NCI-H2196 treated with DMSO at 0.1 percent for 48 hours (cell line): ENCODE data around the gene SLC30A4.
"Not testable (repeated sequence)": the region's sequence is repeated elsewhere in the genome, so short reads cannot be mapped to it uniquely, and the experiment has no call there.

ENCODE experiments used
- DNase-seq: peaks from one replicate; lab custom pipeline; 2025; ENCODE audit not compliant: unreplicated experiment; lab: John Stamatoyannopoulos, UW

Gene SLC30A4, protein sequence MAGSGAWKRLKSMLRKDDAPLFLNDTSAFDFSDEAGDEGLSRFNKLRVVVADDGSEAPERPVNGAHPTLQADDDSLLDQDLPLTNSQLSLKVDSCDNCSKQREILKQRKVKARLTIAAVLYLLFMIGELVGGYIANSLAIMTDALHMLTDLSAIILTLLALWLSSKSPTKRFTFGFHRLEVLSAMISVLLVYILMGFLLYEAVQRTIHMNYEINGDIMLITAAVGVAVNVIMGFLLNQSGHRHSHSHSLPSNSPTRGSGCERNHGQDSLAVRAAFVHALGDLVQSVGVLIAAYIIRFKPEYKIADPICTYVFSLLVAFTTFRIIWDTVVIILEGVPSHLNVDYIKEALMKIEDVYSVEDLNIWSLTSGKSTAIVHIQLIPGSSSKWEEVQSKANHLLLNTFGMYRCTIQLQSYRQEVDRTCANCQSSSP

DNA sequence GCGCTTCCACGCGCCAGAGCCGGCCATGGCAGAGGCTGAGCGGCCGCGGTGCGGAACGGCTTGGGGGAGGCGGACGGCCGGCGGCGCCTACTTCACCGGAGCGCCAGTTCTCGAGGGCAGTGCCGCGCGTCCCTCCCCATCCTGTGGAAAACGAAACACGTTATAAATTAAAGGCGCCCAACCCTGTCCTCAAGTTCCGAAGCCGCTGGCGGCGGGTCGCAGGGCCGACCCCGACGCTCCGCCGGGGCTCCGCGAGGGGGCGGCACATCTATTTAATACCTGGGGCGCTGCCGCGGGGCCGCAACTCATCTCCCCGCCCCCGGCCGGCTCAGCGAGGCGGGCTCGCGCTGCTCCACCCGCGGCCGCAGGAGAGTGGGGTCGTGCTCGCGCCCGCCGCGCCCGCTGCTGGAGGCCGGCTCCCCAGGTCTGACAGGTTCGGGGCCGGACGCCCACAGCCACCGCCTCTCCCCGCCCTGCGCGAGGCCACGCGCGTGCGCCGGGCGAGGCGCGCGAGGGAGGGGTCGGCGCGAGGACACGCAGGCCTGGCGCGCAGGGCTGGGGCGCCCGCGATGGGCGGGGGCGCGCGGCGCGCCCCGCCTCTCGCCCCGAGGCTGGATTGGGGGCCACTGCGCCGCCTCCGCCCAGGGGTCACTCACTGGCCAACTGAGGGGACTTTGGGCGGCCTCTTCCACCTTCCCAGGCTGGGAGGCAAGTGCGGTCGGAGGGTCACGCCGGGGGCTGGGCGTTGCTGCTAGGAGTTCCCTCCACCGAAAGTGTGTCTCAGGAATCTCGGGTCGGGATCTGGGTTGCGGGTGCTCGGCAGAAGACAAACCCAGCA lies at the start of gene SLC30A4:
SLC30A4 (minus strand) TSS at position 428 of the 838 bp plus-strand sequence; CDS start at position 27, 401 bp downstream.
- DNase-seq, result peak; percentile 4

DNA sequence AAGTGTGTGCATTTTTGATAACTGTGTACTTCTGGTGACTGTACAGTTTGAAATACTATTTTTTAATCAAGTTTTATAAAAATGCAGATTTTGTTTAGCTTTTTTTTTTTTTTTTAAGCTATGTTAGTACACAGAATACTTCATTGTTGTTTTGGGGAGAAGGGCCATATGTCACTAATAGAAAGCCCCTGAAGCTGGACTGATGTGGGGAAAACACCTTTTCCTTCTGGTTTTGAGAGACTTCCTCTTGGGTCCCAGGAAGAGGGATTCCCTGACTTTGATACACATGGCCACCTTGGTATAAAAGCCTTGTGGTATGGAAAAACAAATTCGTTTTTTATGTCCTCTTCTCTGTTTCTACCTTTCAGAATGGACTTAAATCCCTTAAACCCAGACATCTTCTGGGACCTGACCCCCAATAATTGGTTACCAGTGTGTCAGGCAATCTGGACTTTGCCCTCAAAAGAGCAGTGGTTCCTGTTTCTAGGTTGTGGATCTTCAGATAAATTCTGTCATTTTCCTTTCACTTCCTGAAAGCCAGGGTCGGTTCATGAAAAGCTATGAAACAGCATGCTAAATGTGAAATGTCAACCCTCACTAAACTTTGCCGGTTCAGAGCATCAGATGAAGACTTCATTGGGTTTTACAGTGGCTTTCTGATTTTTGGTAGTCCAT lies 33.5 kb upstream of the SLC30A4 start:
- no peak for DNase-seq

DNA sequence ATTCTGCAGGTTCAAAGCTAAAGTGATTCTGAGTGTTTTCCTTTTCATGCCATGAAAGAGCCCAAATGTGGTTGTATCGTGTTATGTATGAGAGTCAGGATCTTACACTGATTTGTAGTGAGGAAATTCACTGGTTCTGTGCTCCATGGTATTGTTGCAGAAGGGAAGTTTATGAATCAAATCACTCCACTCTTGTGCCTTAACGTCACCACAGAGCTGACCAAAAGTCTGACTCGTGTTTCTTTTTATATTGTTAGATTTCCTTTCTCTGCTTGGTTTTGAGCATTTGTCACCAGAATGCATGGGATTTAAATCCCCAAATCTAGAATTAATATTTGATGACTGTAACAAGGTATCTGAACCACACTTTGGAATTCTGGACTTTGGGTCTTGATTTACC lies 29.1 kb upstream of the SLC30A4 start:
- DNase-seq, result no peak

DNA sequence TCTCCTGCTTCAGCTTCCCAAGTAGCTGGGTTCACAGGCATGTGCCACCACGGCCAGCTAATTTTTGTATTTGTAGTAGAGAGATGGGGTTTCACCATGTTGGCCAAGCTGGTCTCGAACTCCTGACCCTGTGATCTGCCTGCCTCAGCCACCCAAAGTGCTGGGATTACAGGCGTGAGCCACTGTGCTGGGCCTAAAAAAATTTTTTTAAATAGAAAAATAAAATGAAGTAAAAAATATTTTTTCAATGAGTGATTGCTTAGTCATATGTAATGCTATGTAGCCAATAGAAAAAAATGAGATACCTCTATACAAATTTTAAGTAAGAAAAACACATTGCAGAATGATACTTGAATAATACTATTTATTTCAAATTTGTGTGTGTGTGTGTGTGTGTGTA lies 27.9 kb upstream of the SLC30A4 start:
- DNase-seq, result no peak

DNA sequence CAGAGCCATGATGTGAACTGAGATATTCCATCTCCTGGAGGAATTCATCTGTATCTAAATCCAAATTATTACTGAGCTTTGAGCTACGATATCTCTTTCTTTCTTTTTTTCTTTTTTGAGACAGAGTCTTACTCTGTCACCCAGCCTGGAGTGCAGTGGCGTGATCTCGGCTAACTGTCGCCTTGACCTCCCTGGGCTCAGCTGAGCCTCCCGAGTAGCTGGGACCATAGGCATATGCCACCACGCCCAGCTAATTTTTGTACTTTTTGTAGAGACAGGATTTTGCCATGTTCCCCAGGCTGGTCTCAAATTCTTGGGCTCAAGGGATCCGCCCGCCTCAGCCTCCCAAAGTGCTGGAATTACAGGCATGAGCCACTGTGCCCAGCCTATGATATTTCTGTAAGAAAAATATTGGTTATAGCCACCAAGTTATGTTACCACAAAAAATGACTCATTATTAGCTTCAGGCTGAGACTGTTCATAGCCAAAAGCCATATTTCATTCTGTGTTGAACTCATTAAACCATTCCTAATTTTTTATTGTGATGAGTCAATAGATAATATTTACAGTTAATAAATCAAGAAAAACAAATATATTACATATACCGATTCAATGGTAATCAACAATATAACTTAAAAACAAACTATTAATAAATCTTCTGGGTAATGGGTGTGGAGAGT lies 27.1 kb upstream of the SLC30A4 start:
- DNase-seq, result no peak

DNA sequence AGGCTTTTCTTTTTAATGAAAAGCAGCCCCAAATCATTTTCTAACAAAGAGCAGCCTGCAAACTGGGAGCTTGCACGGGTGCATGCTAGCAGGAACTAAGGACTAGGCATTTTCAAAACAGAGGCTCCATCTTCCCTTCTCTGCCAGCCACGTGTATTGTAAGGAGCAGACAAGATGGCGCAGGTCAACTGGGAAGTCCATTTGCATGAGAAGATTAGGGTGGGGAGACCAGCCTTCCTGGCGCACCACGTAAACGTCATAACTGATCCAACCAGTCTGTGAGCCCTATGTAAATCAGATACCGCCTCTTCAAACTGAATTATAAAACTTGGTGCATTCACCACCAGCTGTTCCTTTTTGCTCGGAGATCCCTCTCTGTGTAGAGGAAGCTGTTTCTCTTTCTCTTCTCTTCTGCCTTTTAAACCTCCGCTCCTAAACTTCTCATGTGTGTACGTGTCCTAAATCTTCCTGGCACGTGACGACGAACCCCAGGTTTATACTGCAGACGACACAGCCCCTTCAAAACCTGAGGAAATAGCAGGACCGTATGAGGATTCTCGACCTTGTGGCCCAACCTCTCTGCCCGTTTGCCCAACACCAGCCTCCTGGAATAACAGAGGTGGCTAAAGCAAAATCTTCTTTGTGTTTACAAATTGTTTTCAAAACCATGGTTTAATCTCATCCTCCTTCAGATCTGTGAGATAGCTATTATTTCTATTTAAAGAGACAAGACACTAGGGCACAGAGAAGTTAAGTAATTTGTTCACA lies 26.4 kb upstream of the SLC30A4 start:
- DNase-seq, result no peak

DNA sequence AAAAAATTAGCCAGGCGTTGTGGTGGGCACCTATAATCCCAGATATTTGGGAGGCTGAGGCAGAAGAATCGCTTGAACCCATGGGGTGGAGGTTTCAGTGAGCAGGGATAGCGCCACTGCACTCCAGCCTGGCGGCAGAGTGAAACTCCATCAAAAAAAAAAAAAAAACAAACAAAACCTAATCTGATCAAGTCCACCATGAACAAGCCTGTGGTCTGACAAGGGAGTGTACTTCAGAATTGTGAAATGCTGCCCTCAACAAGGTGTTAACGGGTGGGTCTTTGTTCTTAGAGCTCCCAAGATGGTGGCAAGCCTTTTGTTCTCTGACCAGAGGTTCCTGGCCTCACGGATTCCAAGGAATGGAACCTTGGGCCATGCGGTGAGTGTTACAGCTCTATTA lies 24.2 kb upstream of the SLC30A4 start:
- no peak for DNase-seq

DNA sequence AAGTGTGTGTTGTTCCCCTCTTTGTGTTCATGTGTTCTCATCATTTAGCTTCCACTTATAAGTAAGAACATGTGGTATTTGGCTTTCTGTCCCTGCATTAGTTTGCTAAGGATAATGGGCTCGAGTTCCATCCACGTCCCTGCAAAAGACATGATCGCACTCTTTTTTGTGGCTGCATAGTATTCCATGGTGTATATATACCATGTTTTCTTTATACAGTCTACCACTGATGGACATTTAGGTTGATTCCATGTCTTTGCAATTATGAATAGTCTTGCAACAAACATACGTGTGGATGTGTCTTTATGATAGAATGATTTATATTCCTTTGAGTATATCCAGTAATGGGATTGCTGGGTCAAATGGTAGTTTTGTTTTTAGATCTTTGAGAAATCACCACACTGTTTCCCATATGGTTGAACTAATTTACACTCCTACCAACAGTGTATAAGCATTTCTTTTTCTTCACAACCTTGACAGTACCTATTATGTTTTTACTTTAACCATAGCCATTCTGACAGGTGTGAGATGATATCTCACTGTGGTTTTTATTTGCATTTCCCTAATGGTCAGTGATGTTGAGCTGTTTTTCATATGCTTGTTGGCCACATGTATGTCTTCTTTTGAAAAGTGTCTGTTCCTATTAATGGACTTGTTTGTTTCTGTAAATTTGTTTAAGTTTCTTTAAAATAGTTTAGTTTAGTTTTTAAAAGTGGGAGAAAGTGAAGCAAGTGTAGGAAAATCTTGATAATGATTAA lies 21.9 kb upstream of the SLC30A4 start:
- no peak for DNase-seq

DNA sequence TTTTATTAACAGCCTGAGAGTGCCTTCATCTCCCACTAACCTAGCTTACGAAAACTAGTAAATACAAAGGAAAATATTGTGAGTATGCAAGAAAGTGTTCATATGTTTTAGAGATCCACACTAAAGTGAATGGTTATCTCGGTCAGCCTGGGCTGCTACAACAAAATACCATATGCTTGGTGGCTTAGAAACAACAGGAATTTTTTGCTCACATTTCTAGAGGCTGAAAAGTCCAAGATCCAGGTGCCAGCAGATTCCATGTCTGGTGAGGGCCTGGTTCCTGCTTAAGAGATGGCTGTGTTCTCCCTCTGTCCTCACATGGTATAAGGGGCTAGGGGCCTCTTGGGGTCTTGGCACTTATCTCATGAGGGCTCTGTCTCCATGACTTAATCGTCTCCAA lies 20.5 kb upstream of the SLC30A4 start:
- DNase-seq, result no peak

DNA sequence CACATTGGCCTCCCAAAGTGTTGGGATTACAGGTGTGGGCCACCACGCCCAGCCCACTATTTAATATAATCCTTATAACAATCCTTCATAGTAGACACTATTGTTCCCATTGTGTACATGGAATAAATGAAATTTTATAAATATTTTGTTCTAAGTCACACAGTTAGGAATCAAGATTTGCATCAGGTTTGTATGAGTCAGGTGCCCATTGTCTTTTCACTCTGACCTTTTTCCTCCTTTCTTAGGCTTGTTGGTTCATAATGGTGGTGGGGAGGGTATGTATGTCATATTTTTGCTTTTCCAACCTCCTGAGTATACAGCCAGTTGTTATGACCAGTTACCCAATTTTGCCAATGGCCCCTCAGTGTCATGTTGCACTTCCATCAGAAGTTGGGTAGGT lies 18.0 kb upstream of the SLC30A4 start:
- DNase-seq, result no peak

DNA sequence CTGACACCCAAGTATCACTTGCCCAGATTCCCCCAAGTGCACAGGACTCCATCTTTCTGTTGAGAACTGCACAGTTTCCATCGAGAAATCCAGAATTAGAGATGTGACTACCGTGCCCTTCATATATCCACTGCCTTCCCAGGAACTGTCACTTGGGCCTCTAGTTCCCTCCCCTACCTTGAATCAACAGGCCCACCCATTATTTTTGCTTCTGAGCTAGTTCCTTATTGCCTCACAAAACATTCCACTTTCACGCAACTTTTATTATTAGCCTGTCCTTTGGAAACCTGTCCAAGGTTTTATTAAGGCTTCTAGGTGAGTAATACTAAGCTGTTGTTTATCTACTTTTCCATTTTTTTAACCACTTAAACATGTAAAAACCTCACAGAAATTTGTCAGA lies 17.1 kb upstream of the SLC30A4 start:
- no peak for DNase-seq

DNA sequence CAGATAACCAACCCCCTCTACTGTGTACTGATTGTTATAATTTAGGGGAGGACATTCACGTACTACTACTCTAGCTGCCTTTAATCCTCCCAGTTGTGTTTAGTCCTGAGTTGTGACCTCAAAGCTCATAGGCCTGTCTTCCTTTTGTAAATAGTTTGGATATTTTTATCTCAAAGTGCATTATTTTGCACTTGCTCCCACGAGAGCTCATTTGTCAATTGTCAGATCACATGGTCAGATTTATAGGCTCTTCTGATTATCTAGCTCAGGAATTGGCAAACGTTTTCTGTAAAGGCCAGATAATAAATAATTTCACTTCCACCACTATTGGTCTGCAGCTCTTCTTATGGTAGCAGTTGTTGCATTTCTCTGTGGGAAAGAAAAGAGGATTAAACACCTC lies 14.4 kb upstream of the SLC30A4 start:
- no peak for DNase-seq

DNA sequence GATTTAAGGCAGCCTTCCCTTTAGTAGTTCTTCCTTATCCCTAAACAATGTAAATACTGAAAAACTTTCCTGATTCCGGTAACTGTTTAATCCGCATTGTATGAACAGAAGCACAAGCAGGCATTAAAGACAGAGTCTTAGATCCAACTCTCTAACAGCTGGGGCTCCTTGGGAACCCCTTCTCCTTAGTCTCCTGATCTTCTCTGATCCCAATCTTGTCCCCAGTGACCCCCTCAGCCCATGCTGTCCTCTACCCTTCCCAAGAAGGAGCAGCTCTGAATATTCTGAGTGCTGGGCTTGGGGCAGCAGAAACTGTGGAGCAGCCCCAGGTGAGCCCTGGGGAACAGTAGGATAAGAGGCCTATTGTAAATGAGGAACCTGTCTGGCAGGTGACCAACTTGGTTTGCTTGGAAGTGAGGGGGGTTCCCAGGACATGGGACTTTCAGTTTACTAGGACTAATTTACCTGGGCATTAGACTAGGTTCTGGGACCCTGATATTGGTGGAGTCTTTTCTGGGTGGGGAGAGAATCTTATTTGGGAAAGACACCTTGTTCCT lies 13.0 kb upstream of the SLC30A4 start:
- DNase-seq, result no peak

DNA sequence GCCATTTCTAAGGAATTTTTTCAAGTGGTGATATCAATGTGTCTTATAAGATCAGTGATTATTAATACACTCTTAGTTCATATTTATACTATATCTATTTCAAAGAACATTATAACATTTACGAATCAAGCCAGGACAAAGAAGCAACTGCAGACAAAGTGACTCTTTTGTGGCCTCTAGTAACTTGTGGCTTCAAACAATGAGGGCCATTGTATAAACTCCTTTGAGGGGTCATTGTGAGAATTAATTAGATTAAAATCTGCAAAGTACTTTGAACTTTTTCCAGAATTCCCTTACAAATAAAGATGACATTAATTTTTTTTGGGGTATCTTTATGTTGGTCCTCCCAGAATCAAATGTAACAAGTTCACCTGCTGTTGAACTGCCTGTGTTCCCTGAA lies 12.3 kb upstream of the SLC30A4 start:
- no peak for DNase-seq

DNA sequence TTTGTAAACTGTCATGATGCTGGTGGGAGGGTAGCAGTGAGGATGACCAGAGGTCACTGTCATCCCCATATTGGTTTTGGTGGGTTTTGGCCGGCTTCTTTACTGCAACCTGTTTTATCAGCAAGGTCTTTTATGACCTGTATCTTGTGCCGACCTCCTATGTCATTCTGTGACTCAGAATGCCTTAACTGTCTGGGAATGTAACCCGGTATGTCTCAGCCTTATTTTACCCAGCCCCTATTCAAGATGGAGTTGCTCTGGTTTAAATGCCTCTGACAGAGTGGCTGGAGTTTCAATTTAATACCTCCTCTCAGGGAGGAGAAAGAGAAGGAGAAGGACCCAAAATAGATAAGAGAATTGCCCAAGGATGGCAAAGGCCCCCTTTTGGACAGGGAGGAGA lies 10.3 kb upstream of the SLC30A4 start:
- DNase-seq, result not testable (repeated sequence)

DNA sequence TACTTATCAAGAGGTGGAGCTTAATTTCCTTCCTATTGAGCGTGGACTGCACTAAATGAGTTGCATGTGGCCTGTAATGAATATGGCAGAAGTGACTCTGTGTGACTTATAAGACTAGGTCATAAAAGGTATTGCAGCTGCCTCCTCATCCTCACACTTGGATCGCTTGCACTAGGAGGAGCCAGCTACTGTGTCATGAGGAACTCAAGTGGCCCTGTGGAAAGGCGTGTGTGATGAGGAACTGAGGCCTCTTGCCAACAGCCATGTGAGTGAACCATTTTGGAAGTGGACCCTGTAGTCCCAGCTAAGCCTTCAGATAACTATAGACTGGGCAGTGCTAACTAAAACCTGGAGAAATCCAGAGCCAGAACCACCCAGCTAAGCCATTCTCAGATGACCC lies 7.1 kb upstream of the SLC30A4 start:
- DNase-seq, result no peak

DNA sequence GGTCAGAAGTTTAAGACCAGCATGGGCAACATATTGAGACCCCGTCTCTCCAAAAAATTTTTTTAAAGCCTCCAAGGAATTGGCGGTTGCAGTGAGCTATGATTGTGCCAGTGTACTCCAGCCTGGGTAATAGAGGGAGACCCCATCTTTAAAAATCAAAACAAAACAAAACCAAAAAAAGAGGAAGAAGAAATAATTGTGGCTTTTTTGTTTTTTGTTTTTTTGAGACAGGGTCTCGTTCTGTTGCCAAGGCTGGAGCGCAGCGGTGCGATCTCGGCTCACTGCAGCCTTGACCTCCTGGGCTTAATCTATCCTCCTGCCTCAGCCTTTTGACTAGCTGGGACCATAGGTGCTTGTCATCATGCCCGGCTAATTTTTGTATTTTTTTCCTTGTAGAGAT lies 4.5 kb upstream of the SLC30A4 start:
- DNase-seq, result no peak

DNA sequence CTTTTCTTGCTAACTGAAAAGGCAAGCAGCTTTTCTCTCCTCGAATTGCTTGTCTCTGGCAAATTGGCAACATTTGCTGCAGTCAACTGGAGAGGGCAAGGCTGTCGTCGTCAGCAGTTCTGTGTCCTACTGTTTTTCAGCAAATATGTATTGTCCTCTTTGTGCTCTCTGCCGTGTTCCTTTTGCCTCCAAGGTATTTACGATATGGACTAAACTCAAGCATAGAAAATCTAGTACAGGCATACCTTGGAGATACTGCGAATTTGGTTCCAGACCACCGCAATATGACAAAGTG lies 558 bp upstream of the SLC30A4 start:
- DNase-seq, result no peak

DNA sequence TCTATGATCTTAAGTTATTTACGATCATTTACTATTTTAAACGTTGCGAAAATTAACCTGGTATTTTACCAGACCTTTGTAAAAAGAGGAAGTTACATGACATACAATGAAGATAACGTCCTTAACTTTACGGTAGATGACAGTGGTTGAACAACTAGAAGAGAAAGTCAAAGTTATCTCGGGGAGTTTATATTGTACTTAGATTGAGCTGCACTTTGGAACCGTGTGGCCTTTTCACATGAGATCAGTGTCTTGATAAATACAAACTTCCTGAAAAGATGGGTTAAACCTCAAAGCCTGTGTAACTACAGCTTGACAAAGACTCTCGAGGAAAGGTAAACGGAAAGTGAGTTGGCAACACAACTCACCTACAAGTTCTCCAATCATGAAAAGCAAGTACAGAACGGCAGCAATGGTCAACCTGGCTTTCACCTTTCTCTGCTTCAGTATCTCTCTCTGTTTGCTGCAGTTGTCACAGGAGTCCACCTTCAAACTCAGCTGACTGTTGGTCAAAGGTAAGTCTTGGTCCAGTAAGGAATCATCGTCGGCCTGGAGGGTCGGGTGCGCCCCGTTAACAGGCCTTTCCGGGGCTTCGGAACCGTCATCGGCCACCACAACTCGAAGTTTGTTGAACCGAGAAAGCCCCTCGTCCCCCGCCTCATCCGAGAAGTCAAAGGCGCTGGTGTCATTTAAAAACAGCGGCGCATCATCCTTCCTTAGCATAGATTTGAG lies 793 bp downstream of the SLC30A4 start:
- no peak for DNase-seq
